ENCODE measurements around the gene ARFGAP1.

ARFGAP1 gene

GRCh38 chr20:63227260-63227659, 45.4 kb upstream of the ARFGAP1 start:
- TF ChIP-seq ZNF274 (IDR thresholded peaks at IDR 0.05; ENCODE audit: low read depth, low read length) (no peak), YY1 (IDR thresholded peaks at IDR 0.05; ENCODE audit: insufficient read depth, insufficient read length) (no peak)
- Histone ChIP-seq H3K36me3 (ENCODE audit: insufficient read depth, insufficient read length, low read length) (no peaks in the 10 kb centered on the region), H3K9me3 (ENCODE audit: insufficient read depth, low read length) (no peaks in the 10 kb centered on the region), H3K4me3 (ENCODE audit: insufficient read length, low read depth) (no peak overlapping the region), H3K9ac (ENCODE audit: insufficient read length, low read depth) (no peak overlapping the region), H3K27me3 (ENCODE audit: insufficient read depth, insufficient read length) (peaks cover 3% of the 10 kb centered on the region), H3K4me1 (ENCODE audit: insufficient read depth, insufficient read length) (peaks cover 33% of the 10 kb centered on the region)
- no peak for DNase-seq (ENCODE audit: low read depth, low spot score)

- Histone ChIP-seq H3K27me3 (ENCODE audit: insufficient read depth, insufficient read length) (no peaks in the 10 kb centered on the region), H3K9ac (ENCODE audit: insufficient read length, low read depth) (peak overlapping the region; percentile 36), H3K4me3 (ENCODE audit: insufficient read length, low read depth) (no peak overlapping the region), H3K4me1 (ENCODE audit: insufficient read depth, insufficient read length) (peaks cover 41% of the 10 kb centered on the region), H3K9me3 (ENCODE audit: insufficient read depth, low read length) (no peaks in the 10 kb centered on the region), H3K36me3 (ENCODE audit: insufficient read depth, insufficient read length, low read length) (no peaks in the 10 kb centered on the region)
- no peak for DNase-seq (ENCODE audit: low read depth, low spot score)
- no peak for TF ChIP-seq SUZ12 (IDR thresholded peaks at IDR 0.05; ENCODE audit: extremely low read depth, insufficient read depth, insufficient read length)
- no peak for TF ChIP-seq YY1 (IDR thresholded peaks at IDR 0.05; ENCODE audit: insufficient read depth, insufficient read length)
- no peak for TF ChIP-seq ZNF274 (IDR thresholded peaks at IDR 0.05; ENCODE audit: low read depth, low read length)
These were observed 43.8 kb upstream of the ARFGAP1 start for GRCh38 chr20:63228806-63229205.

DNA sequence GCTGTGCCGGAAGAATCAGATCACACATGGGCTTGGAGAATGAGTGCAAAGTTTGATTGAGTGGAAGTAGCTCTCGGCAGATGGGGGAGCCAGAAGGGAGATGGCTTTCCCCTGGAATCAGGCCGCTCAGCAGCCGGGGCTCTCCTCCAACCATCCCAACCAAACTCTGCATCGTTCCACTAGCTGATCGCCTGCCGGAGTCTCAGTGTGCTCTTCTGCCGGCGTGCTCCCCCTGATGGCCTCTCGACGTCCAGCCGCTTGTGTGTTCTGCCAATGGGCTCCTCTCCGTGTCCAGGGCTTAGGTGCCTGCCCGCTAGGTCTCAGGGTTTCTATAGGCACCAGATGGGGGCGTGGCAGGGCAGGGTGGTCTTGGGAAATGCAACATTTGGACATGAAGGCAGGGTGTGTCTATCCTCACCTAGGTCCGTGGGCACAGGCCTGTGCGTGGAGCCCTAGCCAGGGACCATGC, 41.8 kb upstream of the ARFGAP1 start:
- TF ChIP-seq YY1 (IDR thresholded peaks at IDR 0.05; ENCODE audit: insufficient read depth, insufficient read length) (no peak), ZNF274 (IDR thresholded peaks at IDR 0.05; ENCODE audit: low read depth, low read length) (no peak), SUZ12 (IDR thresholded peaks at IDR 0.05; ENCODE audit: extremely low read depth, insufficient read depth, insufficient read length) (no peak)
- H3K9me3 ChIP-seq (ENCODE audit: insufficient read depth, low read length), result no peaks in the 10 kb centered on the region
- H3K4me1 ChIP-seq (ENCODE audit: insufficient read depth, insufficient read length), result peaks cover 43% of the 10 kb centered on the region
- no peak for DNase-seq (ENCODE audit: low read depth, low spot score)
- H3K36me3 ChIP-seq (ENCODE audit: insufficient read depth, insufficient read length, low read length), result no peaks in the 10 kb centered on the region
- H3K4me3 ChIP-seq (ENCODE audit: insufficient read length, low read depth), result no peak overlapping the region
- peak overlapping the region; percentile 2 for H3K9ac ChIP-seq (ENCODE audit: insufficient read length, low read depth)
- H3K27me3 ChIP-seq (ENCODE audit: insufficient read depth, insufficient read length), result no peaks in the 10 kb centered on the region

GRCh38 chr20:63232235-63233060, 40.2 kb upstream of the ARFGAP1 start:
- Histone ChIP-seq H3K4me3 (ENCODE audit: insufficient read length, low read depth) (no peak overlapping the region), H3K4me1 (ENCODE audit: insufficient read depth, insufficient read length) (peaks cover 49% of the 10 kb centered on the region), H3K9ac (ENCODE audit: insufficient read length, low read depth) (no peak overlapping the region), H3K9me3 (ENCODE audit: insufficient read depth, low read length) (no peaks in the 10 kb centered on the region), H3K36me3 (ENCODE audit: insufficient read depth, insufficient read length, low read length) (no peaks in the 10 kb centered on the region), H3K27me3 (ENCODE audit: insufficient read depth, insufficient read length) (no peaks in the 10 kb centered on the region)
- no peak for DNase-seq (ENCODE audit: low read depth, low spot score)
- TF ChIP-seq YY1 (IDR thresholded peaks at IDR 0.05; ENCODE audit: insufficient read depth, insufficient read length) (no peak), SUZ12 (IDR thresholded peaks at IDR 0.05; ENCODE audit: extremely low read depth, insufficient read depth, insufficient read length) (no peak), ZNF274 (IDR thresholded peaks at IDR 0.05; ENCODE audit: low read depth, low read length) (no peak)

DNA sequence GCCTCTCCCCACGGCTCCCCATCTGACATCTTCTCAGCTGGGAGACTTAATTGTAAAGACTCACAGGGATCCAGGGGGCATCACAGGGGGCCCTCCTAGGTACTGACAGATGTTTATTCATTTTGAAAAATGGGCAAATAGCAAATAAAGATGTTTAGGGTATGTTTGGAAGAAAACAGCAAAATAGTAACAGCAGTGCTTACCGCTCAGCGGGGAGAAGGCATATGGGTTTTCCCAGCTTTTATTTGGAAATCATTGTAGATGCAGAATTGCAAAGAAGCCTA, 39.6 kb upstream of the ARFGAP1 start:
- H3K4me1 ChIP-seq (ENCODE audit: insufficient read depth, insufficient read length), result peaks cover 53% of the 10 kb centered on the region

GRCh38 chr20:63233924-63234323, 38.7 kb upstream of the ARFGAP1 start:
- Histone ChIP-seq H3K4me1 (ENCODE audit: insufficient read depth, insufficient read length) (peaks cover 56% of the 10 kb centered on the region), H3K4me3 (ENCODE audit: insufficient read length, low read depth) (no peak overlapping the region), H3K27me3 (ENCODE audit: insufficient read depth, insufficient read length) (no peaks in the 10 kb centered on the region), H3K9ac (ENCODE audit: insufficient read length, low read depth) (peak overlapping the region; percentile 62), H3K9me3 (ENCODE audit: insufficient read depth, low read length) (no peaks in the 10 kb centered on the region), H3K36me3 (ENCODE audit: insufficient read depth, insufficient read length, low read length) (no peaks in the 10 kb centered on the region)
- DNase-seq (ENCODE audit: low read depth, low spot score), result no peak
- TF ChIP-seq YY1 (IDR thresholded peaks at IDR 0.05; ENCODE audit: insufficient read depth, insufficient read length), result no peak
- TF ChIP-seq SUZ12 (IDR thresholded peaks at IDR 0.05; ENCODE audit: extremely low read depth, insufficient read depth, insufficient read length), result no peak
- TF ChIP-seq ZNF274 (IDR thresholded peaks at IDR 0.05; ENCODE audit: low read depth, low read length), result no peak

More for the DNA sequence above, 39.6 kb upstream of the ARFGAP1 start:
- Histone ChIP-seq H3K27me3 (ENCODE audit: insufficient read depth, insufficient read length) (no peaks in the 10 kb centered on the region), H3K36me3 (ENCODE audit: insufficient read depth, insufficient read length, low read length) (no peaks in the 10 kb centered on the region), H3K4me3 (ENCODE audit: insufficient read length, low read depth) (no peak overlapping the region), H3K9ac (ENCODE audit: insufficient read length, low read depth) (no peak overlapping the region), H3K9me3 (ENCODE audit: insufficient read depth, low read length) (no peaks in the 10 kb centered on the region)
- no peak for DNase-seq (ENCODE audit: low read depth, low spot score)
- TF ChIP-seq YY1 (IDR thresholded peaks at IDR 0.05; ENCODE audit: insufficient read depth, insufficient read length), result no peak
- TF ChIP-seq SUZ12 (IDR thresholded peaks at IDR 0.05; ENCODE audit: extremely low read depth, insufficient read depth, insufficient read length), result no peak
- TF ChIP-seq ZNF274 (IDR thresholded peaks at IDR 0.05; ENCODE audit: low read depth, low read length), result no peak

GRCh38 chr20:63234693-63235398, 37.8 kb upstream of the ARFGAP1 start:
- Histone ChIP-seq H3K4me1 (ENCODE audit: insufficient read depth, insufficient read length) (peaks cover 50% of the 10 kb centered on the region), H3K9me3 (ENCODE audit: insufficient read depth, low read length) (no peaks in the 10 kb centered on the region), H3K9ac (ENCODE audit: insufficient read length, low read depth) (peak overlapping the region; percentile 62), H3K36me3 (ENCODE audit: insufficient read depth, insufficient read length, low read length) (no peaks in the 10 kb centered on the region), H3K4me3 (ENCODE audit: insufficient read length, low read depth) (no peak overlapping the region), H3K27me3 (ENCODE audit: insufficient read depth, insufficient read length) (no peaks in the 10 kb centered on the region)
- no peak for DNase-seq (ENCODE audit: low read depth, low spot score)
- TF ChIP-seq YY1 (IDR thresholded peaks at IDR 0.05; ENCODE audit: insufficient read depth, insufficient read length) (no peak), SUZ12 (IDR thresholded peaks at IDR 0.05; ENCODE audit: extremely low read depth, insufficient read depth, insufficient read length) (no peak), ZNF274 (IDR thresholded peaks at IDR 0.05; ENCODE audit: low read depth, low read length) (no peak)

All from NT2/D1 (cell line).